B cell (primary cell): ENCODE measurements around the gene GCH1. TPM values are rescaled to one million over a fixed set of nuclear protein-coding genes. Genes with fewer than 3 reads are reported as not detected.

Experiments
- ATAC-seq: fragments of 200-7000 bp; cut with Tn5 transposase; one replicate; pipeline ENCODE4 v1.10.0; 2021; ENCODE audit warnings: low read depth, mild to moderate bottlenecking, moderate number of reproducible peaks, moderate library complexity
- CTCF ChIA-PET: fragments of 350-600 bp; sonication (Branson Sonifier 250); formaldehyde crosslinking; loops from one replicate; lab custom pipeline; 2021; ENCODE audit warnings: antibody characterized with exemption, inconsistent platforms; lab: Charles Lee
- POLR2A ChIA-PET: fragments of 350-600 bp; sonication (Branson Sonifier 250); formaldehyde crosslinking; loops from one replicate; lab custom pipeline; 2021; ENCODE audit warnings: antibody characterized with exemption; lab: Charles Lee
- DNase-seq: peaks from one replicate; pipeline ENCODE4 v3.0.0; 2013
- H2AFZ ChIP-seq: 2 replicates; pipeline ENCODE4 v1.6.1; 2012; ENCODE audit warnings: mild to moderate bottlenecking, low read depth, low read length; ENCODE audit not compliant: insufficient read depth, poor library complexity, severe bottlenecking
- H3K27ac ChIP-seq, 2 donors: 1 replicate in 1 of 2; 2 replicates in 1 of 2; pipeline ENCODE4 v1.5.1; 2012 to 2013; ENCODE audit warnings: low read length in 2 of 2, mild to moderate bottlenecking in 2 of 2, moderate library complexity in 1 of 2
- H3K27me3 ChIP-seq, 4 experiments: fragments of 200-600 bp in 1 of 4; sonication (generic) in 1 of 4; replicated peaks in 1 of 4; 1 replicate in 2 of 4; 2 replicates in 2 of 4; pipeline versions ENCODE4 v1.6.1 to v1.7.0; 2013 to 2016; ENCODE audit warnings: low read length in 3 of 4, mild to moderate bottlenecking in 2 of 4, mixed read lengths in 1 of 4, moderate library complexity in 1 of 4; ENCODE audit not compliant: insufficient read depth in 4 of 4, control insufficient read depth in 3 of 4; ENCODE audit errors: control extremely low read depth in 1 of 4
- H3K36me3 ChIP-seq, 2 experiments: replicated peaks in 1 of 2; 1 replicate in 1 of 2; 2 replicates in 1 of 2; pipeline versions ENCODE4 v1.6.1 to v1.7.1; 2013; ENCODE audit warnings: low read length in 1 of 2; ENCODE audit not compliant: insufficient read depth in 2 of 2, control insufficient read depth in 1 of 2; ENCODE audit errors: control extremely low read depth in 1 of 2, extremely low read depth in 1 of 2
- H3K4me1 ChIP-seq, 2 donors: fragments of 200-600 bp in 1 of 2; sonication (generic) in 1 of 2; 1 replicate in 1 of 2; 2 replicates in 1 of 2; pipeline versions ENCODE4 v1.5.1 to v1.6.1; 2013 to 2017; ENCODE audit warnings: low read length in 2 of 2; ENCODE audit not compliant: control insufficient read depth in 2 of 2, insufficient read depth in 2 of 2
- H3K4me2 ChIP-seq: replicated peaks from 2 replicates; pipeline ENCODE3; 2012; ENCODE audit warnings: mild to moderate bottlenecking, low read depth, low read length; ENCODE audit not compliant: poor library complexity, severe bottlenecking
- H3K4me3 ChIP-seq, 5 experiments: fragments of 200-600 bp in 1 of 5; sonication (generic) in 1 of 5; 1 replicate in 3 of 5; 2 replicates in 2 of 5; pipeline versions ENCODE4 v1.5.1 to v1.7.0; 2011 to 2016; ENCODE audit warnings: low read length in 4 of 5, mild to moderate bottlenecking in 4 of 5, low read depth in 2 of 5, control low read depth in 1 of 5, moderate library complexity in 1 of 5; ENCODE audit not compliant: insufficient read depth in 1 of 5; ENCODE audit errors: control extremely low read depth in 1 of 5, extremely low read depth in 1 of 5
- H3K79me2 ChIP-seq: fragments of 200-600 bp; sonication (generic); one replicate; pipeline ENCODE4 v1.6.0; 2016; ENCODE audit warnings: low read length; ENCODE audit not compliant: control insufficient read depth, insufficient read depth
- H3K9ac ChIP-seq: fragments of 200-600 bp; sonication (generic); 2 replicates; pipeline ENCODE4 v1.6.1; 2017; ENCODE audit warnings: mild to moderate bottlenecking, low read length, moderate library complexity
- H3K9me3 ChIP-seq, 3 donors: one replicate each; pipeline versions ENCODE4 v1.6.1 to v1.7.1; 2013; ENCODE audit warnings: low read length in 2 of 3; ENCODE audit not compliant: control insufficient read depth in 2 of 3, insufficient read depth in 1 of 3; ENCODE audit errors: control extremely low read depth in 1 of 3
- H4K20me1 ChIP-seq: 2 replicates; pipeline ENCODE4 v1.6.0; 2012; ENCODE audit warnings: mild to moderate bottlenecking, low read length; ENCODE audit not compliant: insufficient read depth, control insufficient read depth, poor library complexity, severe bottlenecking
- H3K27ac Mint-ChIP-seq: one replicate; pipeline ENCODE4 v1.8.0; 2021; ENCODE audit warnings: mixed read lengths
- H3K27me3 Mint-ChIP-seq: one replicate; pipeline ENCODE4 v1.8.0; 2021; ENCODE audit warnings: mixed read lengths
- H3K4me1 Mint-ChIP-seq: one replicate; pipeline ENCODE4 v1.8.0; 2021; ENCODE audit warnings: mixed read lengths
- H3K4me3 Mint-ChIP-seq: one replicate; pipeline ENCODE4 v1.8.0; 2021; ENCODE audit warnings: mixed read lengths
- H3K9me3 Mint-ChIP-seq: one replicate; pipeline ENCODE4 v1.8.0; 2022; ENCODE audit warnings: mixed read lengths; ENCODE audit not compliant: insufficient read depth
- CTCF ChIP-seq: fragments of 200-600 bp; IDR thresholded peaks from one replicate; pipeline ENCODE4 v1.8.0; 2022; ENCODE audit warnings: antibody characterized with exemption, mild to moderate bottlenecking
- EZH2 ChIP-seq: IDR thresholded peaks from 2 replicates; pipeline ENCODE4 v1.6.1; 2012; ENCODE audit warnings: borderline replicate concordance, low read depth, mild to moderate bottlenecking, moderate library complexity, low read length; ENCODE audit not compliant: insufficient read depth, poor library complexity, severe bottlenecking
- WGBS: methylation state at CpG from one replicate; pipeline ENCODE4 v1.1.5; 2013; ENCODE audit warnings: missing lambda C conversion rate; ENCODE audit not compliant: insufficient coverage; 5-methylcytosine and 5-hydroxymethylcytosine counted together
- intact Hi-C: fragments of 100-400 bp; cut with micrococcal nuclease; formaldehyde crosslinking; loops from one replicate; pipeline ENCODE4 v1.10.0; 2022
- polyA plus RNA-seq: library from polyadenylated mRNA; depleted of rRNA; stranded (reverse); fragments of >200 nt; gene quantifications from 2 replicates; pipeline ENCODE4 v1.2.3, GENCODE V29; 2012
- total RNA-seq, 2 donors: library from RNA; stranded (reverse); fragments of 120-200 nt in 1 of 2; gene quantifications; 1 replicate in 1 of 2; 2 replicates in 1 of 2; pipeline versions ENCODE4 v1.2.3 to v1.2.4, GENCODE V29; 2013 to 2022

GCH1 gene
- total and polyA plus RNA-seq, 2 donors (not counting 1 experiment from before 2014, with no cell fraction given) = 17.0 to 24.6 TPM

- ATAC-seq (no peak), DNase-seq (no peak)
- no peak overlapping the region for H3K27ac Mint-ChIP-seq
- ChIA-PET CTCF (interaction anchor here (1.2 kb wide), 1 partner anchor 9 kb away, joined by 3 read pairs; no protein-coding TSS in a partner anchor), POLR2A (no interaction called here)
- Histone ChIP-seq H3K27me3 (no peaks in the 10 kb centered on the region), H3K4me2 (no peak overlapping the region), H3K27ac (no peak overlapping the region), H3K4me3 (no peak overlapping the region), H2AFZ (no peak overlapping the region), H3K36me3 (peaks cover 0 to 2% of the 10 kb centered on the region in 2 experiments), H3K4me1 (no peaks in the 10 kb centered on the region), H4K20me1 (peaks cover 12% of the 10 kb centered on the region), H3K9me3 (no peaks in the 10 kb centered on the region), H3K9ac (no peak overlapping the region), H3K79me2 (peaks cover 34% of the 10 kb centered on the region)
- intact Hi-C loops = no loop called here
- no peak overlapping the region for H3K4me3 Mint-ChIP-seq
- 96% methylated on average over 3 of the region's 3 CpGs for WGBS
- no peaks in the 10 kb centered on the region for H3K9me3 Mint-ChIP-seq
- peaks cover 13% of the 10 kb centered on the region for H3K4me1 Mint-ChIP-seq
- TF ChIP-seq EZH2 (no peak), CTCF (no peak)
- H3K27me3 Mint-ChIP-seq = no peaks in the 10 kb centered on the region
Measured at GRCh38 chr14:54867011-54867410, 35.6 kb downstream of the GCH1 start.

- TF ChIP-seq CTCF = no peak
- no peak for TF ChIP-seq EZH2
- Mint-ChIP-seq H3K4me3 (no peak overlapping the region), H3K4me1 (peaks cover 13% of the 10 kb centered on the region), H3K27me3 (no peaks in the 10 kb centered on the region), H3K27ac (no peak overlapping the region), H3K9me3 (no peaks in the 10 kb centered on the region)
- no peak overlapping the region for H2AFZ ChIP-seq
- no peak overlapping the region for H3K9ac ChIP-seq
- peaks cover 12% of the 10 kb centered on the region for H4K20me1 ChIP-seq
- peaks cover 0 to 2% of the 10 kb centered on the region in 2 experiments for H3K36me3 ChIP-seq
- H3K27ac ChIP-seq = no peak overlapping the region
- H3K79me2 ChIP-seq = peaks cover 34% of the 10 kb centered on the region
- CTCF ChIA-PET = interaction anchor here (1.2 kb wide), 1 partner anchor 9 kb away, joined by 3 read pairs; no protein-coding TSS in a partner anchor
- no peak overlapping the region for H3K4me2 ChIP-seq
- no peak overlapping the region for H3K4me3 ChIP-seq
- 86% methylated on average over 1 of the region's 4 CpGs for WGBS
- intact Hi-C loops = no loop called here
- H3K4me1 ChIP-seq = no peaks in the 10 kb centered on the region
- H3K9me3 ChIP-seq = no peaks in the 10 kb centered on the region
- no peaks in the 10 kb centered on the region for H3K27me3 ChIP-seq
- no peak for DNase-seq
- ATAC-seq = no peak
- POLR2A ChIA-PET = no interaction called here
Measured at GRCh38 chr14:54866588-54866987, 36.0 kb downstream of the GCH1 start.
